Activated CD4-positive, alpha-beta T cell treated with anti-CD3 and anti-CD28 coated beads, Interleukin-2, amount 50 U/mL, for 4 hours (primary cell): ENCODE data around the gene CCDC144A.
"Not testable (repeated sequence)": the region's sequence is repeated elsewhere in the genome, so short reads cannot be mapped to it uniquely, and the experiment has no call there.

ENCODE experiments used
- DNase-seq, 2 experiments: peaks; one replicate each; pipeline ENCODE4 v3.0.0-alpha.2; 2020

The CCDC144A gene

DNA sequence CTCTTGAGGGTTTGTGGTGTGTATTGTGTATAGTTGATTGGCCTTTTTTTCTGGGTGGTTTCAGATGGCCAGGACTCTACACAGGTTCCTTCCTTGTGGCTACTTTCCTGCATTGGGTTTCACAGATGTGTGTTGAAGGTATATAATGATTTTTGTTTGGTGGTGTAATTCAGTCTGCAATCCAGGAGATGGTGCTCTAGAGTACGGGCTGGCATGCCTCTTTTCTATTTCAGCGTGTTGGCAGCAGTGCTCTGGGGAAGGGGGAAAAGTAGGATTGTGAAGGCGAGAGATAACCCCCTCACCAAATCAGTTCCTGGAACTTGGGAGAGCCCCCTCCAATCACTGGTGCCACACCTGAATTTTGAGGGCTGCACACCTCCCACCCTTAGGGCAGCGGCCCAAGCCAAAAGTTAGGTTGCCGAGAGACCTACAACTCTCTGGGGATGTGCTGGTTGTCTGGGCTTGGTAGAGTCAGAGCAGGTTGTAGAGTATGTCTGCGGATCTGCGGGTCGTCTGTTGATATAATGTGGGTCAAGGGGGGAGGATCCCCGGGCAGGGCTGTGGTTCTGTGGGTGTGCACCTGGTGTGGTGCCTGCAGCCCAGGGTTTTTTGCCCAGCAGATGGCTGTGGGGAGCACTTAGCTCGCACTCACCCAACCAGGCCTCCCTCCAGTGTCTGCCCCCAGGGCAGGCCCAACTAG lies 61.3 kb downstream of the CCDC144A start:
- not testable (repeated sequence) for DNase-seq

DNA sequence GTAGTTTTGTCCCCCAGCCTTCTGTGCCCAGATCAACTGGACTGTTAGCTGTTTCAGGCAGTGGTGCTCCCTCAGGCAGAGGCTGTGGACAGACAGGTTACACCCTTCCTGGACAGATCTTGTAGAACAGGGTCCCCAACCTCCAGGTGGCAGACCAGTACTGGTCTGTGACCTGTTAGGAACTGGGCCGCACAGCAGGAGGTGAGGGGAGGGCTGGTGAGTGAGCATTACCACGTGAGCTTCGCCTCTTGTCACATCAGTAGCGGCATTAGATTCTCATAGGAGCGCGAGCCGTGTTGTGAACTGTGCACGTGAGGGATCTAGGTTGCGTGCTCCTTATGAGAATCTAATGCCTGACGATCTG lies 61.9 kb downstream of the CCDC144A start:
- not testable (repeated sequence) for DNase-seq

DNA sequence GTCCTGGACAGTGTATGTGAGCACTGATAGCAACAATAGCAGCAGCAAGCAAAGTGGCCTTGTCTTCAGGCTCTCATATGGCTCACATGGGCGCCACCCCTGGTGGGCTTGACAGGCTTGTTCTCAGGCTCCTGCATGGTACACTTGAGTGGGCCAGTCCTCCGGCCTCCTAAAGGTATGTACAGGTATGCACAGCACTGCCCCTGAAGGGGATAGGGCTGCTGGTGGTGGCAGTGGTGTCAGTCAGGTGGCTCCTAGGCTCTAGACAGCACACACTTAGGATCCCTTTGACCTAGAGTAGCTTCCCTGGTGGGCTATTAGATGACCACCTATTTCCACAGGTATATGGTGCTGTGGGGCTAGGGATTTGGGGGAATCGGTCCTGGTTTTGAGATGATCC lies 67.5 kb downstream of the CCDC144A start:
- not testable (repeated sequence) for DNase-seq

DNA sequence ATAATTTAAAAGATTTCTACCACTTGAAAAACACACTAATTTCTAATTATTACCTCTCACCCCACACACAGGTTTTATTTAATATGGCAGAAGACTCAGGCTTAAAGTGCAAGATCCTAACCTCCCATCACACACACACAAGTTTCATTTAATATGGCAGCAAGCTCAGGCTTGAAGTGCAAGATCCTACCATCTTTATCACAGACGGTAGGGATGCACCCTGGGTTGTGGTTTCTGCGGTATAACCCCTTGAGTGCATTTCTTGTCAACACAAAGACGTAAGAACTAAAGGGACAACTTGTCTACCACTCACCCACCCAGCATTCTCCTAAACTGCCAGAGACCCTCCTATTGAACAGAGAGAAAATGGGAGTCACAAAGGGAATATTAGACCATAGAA lies 68.1 kb downstream of the CCDC144A start:
- DNase-seq: not testable (repeated sequence)

DNA sequence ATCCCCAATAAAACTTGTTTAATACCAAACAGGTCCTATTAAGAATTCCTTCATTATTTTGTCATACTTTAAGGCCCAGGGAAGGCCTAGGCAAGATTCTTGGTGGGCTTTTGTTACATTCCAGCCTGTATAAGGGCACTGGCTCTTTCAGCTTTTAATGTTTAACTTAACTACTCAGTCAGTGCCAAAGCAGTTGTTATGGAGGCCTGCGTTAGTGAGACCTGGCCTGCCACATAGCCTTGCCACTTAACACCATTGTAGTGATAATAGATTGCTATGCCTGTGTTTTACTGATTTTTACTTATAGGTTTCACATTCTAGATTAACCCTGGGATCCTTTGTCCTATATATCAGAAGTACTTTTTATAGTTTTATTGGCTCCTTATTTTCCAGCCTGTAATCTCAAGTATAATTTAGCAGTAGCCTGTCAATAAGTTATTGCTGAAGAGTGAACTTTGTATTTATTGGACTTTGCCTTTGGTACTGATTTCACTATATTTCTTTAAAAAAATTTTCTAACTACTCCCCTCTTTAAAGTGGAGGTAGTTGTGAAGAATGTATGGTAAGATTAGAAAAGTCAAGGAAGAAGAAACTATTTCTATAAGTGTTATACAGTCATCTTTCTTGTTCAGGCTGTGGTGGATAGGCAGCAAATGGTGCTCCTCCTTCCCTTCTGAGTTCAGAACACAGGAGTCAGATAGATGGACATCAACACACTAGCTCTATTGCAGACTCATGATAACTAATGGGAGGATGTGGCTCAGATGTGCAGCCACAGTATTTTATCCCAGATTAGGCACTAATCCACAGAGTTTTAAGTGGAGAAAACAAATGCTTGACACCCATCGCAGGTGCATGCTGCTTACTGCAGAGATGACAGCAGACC lies 78.5 kb downstream of the CCDC144A start:
- DNase-seq: not testable (repeated sequence)

DNA sequence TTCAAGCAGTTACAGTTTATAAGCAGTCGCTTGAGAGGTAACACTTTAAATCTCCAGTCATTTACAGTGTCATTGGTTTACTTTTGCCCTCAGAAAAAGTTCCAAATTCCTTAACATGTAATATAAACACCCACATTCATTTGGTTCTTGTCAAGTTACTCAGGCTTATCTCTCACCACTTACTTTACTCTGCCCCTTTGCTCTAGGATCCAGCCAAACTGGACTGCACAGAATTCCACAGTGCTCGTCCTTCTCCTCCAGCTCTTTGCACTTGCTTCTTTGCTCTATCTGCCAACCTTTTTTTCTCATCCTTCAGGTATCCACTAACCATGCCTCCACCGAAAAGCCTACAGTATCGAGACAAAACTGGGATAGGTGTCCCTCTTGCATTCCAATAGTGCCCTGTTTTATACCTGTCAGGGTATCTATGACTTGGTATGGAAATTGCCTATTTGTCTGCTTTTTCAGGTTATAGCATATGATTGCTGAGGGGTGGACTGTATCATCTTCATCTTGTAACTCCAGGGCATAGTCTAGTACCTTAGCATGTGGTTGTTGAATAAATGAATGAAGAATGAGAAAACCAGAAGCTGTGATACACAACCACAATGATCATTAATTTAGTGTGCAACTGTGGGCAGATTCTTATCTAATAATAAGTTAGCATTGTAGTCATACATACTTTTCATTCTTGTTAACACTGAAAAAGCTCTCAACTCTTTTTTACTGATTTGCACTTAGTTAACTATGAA lies 82.5 kb downstream of the CCDC144A start:
- not testable (repeated sequence) for DNase-seq

DNA sequence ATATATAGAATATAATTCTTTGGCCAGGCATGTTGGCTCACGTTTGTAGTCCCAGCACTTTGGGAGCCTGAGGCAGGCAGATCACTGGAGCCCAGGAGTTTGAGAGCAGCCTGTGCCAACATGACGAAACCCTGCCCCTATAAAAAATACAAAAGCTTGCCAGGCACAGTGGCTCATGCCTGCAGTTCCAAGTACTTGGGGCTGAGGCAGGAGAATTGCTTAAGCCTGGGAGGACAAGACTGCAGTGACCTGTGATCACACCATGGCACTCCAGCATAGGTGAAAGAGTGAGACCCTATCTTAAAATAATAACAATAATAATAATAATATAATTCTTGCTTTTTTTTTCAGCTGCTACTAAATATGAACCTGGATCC lies 83.1 kb downstream of the CCDC144A start:
- DNase-seq: not testable (repeated sequence)

DNA sequence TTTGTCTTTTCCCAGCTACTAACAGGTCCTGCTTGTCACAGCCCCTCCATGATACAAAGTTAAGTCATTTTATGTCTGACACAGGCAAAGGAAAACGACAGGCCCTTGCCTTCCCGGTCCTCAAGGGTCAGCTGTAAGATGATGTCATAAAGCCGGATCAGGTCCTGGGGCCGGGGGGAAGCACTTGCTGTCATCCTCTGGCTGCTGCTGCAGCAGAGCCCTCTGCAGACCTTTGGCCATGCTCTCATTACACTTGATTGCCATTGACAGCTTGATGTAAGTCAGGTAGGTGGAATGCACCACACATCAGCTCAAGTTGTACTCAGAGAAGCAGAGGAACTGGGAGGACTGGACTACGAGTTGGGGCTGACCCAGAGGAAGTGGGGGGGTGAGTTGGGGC lies 97.8 kb downstream of the CCDC144A start:
- DNase-seq: not testable (repeated sequence)

DNA sequence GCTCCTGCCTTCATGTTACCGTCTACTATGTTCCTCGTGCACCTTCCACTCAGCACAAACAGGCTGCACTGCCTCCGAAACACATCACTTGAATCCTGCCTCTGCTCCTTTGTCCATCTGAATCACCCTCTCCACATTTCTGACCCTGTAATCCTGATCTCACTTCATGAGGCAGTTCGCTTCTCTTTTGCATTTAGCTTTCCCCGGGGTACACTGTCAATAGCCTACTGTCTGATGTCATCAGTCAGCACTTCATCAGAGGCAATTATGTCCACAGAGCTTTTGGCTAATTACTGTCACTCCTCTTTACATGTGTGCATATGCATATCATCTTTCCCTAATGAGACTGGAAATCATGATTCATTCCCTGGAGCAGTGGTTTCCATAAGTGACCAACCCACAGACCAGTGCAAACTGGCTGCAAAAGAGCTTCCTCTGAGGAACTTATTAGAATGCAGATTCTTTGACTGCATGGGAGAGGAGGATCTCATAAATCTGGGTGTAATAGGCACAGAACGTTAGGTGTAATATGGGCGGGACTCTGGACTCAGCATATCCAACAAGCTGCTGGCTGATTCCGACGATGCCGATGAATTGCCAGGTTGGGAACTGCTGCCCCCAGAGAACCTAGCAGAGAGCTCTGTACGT lies 99.0 kb downstream of the CCDC144A start:
- not testable (repeated sequence) for DNase-seq

DNA sequence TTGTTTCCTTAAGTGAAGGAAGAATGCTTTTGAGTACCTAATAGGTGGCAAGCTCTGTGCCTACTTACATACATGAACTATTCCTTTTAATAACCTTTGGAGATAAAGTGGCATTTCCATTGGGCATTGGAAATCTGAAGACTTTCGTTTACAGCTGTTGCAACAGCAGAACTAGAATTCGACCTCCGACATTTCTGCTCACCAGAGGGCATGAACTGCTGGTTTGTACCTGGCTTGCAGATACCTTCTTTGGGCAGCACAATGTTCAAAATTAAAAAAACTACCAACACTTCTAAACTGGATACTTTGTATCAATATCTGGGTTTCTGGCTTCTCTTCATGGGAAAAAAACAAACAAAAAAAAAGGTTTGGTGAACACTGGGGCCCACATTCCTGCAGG lies 99.6 kb downstream of the CCDC144A start:
- not testable (repeated sequence) for DNase-seq

DNA sequence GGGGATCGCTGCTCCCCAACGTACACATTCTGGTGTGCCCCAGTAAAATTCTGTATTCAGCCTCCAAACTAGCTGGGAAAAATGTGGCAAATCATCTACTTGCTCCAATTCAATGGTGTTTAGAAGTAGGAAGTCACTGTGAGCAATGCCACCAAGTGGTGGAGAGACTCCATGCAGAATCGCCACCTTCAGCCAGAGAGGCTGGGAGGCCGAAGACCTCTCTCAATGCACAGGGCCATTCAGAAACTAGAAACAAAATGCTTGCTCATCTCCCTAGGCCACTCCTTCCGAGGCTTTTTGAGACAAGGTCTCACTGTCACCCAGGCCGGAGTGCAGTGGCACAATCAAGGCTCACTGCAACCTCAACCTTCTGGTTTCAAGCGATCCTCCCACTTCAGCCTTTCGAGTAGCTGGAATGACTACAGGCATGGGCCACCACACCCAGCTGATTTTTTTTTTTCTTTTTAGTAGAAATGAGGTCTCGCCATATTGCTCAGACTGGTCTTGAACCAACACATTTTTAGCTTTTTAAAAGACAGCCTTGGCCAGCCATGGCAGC lies 100.4 kb downstream of the CCDC144A start:
- not testable (repeated sequence) for DNase-seq

DNA sequence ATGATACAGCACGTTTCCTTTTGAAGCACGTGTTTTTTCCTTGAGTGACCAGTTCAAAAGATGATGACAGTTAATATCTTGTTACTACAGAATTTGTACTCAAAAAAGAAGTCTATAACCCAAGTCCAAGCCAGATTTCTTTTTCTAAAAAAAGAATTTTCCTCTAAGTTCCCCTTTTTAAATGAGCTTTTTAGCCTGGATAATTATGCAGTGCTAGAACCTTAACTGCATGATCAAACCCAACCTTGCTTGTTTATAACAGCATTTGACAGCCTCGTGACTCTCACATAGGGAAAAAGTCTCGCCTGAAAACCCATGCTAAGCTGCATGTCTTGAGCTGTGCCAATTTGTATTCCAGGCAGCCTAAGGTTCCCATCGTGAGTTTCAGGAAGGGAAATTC lies 104.2 kb downstream of the CCDC144A start:
- not testable (repeated sequence) for DNase-seq

DNA sequence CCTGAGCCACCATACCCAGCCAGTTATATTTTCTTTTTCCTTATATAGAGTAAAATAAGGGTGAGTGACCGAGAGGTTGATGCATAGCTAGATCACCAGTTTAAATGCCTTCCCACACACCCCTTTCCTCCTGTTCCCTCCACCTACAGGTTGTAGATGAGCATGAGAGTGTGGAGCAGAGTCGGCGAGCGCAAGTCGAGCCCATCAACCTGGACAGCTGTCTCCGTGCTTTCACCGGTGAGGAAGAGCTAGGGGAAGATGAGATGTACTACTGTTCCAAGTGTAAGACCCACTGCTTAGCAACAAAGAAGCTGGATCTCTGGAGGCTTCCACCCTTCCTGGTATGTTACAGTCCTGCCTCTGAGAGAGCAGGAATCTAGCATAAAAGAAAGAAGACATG lies 105.9 kb downstream of the CCDC144A start:
- not testable (repeated sequence) for DNase-seq

DNA sequence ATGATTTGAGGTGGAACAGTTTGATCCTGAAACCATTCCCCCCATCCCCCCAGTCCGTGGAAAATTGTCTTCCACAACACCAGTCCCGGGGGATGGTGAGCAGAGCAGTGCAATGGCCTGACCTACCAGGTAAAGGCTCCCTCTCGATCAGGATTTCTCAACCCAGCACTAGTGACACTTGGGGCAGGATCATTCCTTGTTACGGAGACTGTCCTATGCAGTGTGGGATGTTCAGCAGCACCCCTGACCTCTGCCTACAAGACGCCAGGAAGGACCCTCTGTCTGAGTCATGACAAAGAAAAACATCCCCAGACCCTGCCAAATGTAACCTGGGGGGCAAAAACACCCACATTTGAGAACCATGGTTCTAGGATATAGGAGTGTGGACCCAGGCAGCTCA lies 114.8 kb downstream of the CCDC144A start:
- not testable (repeated sequence) for DNase-seq

DNA sequence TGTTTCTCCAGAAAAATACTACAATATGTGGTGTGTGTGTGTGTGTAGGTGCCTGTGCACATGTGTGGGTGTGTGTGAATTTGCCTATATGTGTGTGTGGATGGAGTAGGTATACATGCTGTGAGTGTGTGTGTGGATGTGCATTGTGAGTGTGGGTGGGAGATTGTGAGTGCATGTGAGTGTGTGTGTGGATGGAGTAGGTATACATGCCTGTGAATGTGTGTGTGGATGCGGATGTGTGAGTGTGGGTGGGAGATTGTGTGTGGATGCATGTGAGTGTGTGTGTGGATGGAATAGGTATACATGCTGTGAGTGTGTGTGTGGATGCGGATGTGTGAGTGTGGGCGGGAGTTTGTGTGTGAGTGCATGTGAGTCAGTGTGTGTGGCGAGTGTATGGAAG lies 116.6 kb downstream of the CCDC144A start:
- DNase-seq: not testable (repeated sequence)

DNA sequence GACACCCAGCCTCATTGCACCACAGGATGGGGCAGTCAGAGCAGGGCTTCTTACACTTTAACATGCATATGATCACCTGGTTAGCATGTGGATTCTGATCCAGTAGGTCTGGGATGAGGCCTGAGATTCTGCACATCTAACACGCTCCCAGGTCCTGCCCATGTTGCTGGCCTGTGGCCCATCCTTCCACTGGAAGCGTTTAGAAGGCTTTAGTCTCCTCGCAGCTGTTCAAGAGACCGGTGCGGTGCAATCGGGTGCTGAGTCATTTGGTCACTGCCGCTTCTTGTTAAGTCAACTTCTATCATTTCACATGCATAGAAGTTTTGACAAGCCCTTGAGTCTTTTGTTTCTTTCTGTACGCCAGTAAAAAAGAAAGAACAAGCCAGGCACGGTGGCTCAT lies 117.6 kb downstream of the CCDC144A start:
- not testable (repeated sequence) for DNase-seq

DNA sequence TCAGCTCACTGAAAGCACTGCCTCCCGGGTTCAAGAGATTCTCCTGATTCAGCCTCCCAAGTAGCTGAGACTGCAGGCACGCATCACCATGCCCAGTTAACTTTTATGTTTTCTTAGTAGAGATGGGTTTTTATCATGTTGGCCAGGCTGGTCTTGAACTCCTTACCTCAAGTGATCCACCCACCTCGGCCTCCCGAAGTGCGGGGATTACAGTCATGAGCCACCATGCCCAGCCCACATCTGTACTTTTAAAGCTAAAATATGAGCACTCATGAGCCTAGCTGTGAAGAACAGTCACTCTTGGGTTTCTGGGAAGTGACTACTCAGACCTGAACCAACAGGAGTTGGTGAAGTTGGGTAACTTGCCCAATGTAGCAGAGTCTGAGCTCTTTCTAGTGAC lies 120.2 kb downstream of the CCDC144A start:
- DNase-seq: not testable (repeated sequence)

DNA sequence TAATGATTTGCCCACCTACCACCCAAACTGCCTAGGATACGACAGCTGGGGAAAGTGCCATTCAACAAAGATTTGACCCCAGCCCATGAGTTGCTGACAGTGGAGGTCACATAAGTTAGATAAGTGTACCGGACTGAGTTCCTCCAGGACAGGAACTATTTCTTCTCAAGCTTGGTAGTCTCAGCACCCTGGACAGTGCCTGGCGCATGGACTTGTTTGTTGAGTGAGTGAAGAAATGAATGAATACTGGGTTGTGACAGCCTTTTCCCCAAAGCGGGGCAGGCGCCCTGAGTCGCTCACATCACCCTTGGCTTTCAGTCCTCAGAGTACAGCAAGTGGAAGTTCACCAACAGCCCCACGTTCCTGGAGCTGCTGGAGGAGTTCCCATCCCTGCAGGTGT lies 122.1 kb downstream of the CCDC144A start:
- DNase-seq: not testable (repeated sequence)

DNA sequence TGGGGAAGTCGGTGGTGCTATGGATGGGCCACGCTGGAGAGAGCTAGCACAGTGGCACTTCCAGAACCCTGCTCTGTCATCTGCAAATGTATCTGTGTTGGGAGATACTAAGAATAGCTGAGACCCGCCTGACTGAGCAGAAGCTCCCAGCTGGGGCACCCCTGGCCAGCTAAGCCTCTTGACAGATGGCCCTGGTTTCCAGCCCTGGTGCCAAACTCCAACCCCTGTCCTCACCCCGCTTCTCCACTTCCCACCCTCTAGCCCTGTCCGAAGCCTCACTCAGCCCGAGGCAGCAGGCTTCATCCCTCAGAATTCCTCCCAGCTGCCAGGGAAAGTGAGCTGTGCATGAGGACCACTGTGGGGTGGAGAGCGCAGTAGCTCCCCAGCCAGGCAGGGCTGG lies 124.4 kb downstream of the CCDC144A start:
- DNase-seq: no peak

DNA sequence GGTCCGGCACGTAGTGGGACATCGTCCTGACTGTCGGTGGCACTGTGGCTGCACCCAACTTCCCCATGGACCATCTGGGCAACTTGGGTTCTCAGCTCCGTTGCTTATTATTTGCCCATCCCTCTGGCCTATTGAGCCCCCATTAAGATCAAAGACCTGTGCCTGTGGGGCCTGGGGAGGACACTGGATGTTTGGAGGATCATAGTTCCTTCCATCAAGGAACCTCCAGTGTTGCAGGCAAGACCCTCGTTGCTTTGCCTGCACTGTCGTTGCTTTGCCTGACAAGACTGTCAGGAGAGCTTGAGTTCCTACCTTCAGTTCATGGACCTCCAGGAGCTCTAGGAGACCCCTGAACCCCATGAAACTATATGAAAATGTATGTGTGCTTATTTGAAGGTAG lies 127.2 kb downstream of the CCDC144A start:
- no peak for DNase-seq

DNA sequence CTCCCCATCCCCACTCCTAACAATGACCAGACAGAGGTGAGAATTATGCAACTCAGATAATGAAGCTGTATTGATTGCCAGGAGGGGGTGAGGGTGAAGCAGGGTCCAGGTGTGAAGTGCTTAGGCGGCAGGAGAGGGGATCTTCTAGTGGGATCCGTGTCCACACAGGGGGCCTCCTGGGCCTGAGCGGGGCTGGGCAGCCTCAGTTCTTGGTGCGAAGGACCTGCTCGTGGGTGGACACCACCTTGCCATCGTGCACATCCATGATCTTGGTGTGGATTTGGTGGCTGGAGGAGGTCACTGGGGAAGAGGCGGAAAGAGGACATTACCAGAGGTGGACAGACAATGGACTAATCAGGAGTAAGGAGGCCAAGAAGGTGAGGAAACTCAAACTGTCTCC lies 127.9 kb downstream of the CCDC144A start:
- DNase-seq: not testable (repeated sequence)

DNA sequence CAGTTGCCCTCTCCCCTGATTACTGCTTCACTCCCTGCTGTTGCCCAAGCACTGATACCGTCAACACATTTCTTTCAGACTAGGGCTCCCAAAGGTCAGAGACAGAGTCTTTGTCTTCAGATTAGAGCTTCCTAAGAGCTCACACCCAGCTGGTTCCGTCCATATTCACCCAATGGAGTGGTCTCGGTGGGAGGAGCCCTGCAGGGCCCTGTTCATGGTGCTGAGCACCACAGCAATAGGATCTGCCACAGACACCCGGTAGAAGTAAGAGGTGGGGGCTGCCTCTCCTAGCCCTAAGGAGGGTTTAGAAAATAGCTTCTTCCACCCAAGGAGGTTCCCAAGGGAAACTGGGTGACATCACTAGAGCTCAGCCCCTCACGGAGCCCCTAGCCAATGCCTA lies 128.3 kb downstream of the CCDC144A start:
- DNase-seq: no peak
